Esophagus muscularis mucosa (tissue), 4 donors: Measurements from ENCODE around the gene PRKAR1A. TPM values are rescaled to one million over a fixed set of nuclear protein-coding genes. Genes with fewer than 3 reads are reported as not detected.
A peak's percentile ranks its signal among the peaks of the same experiment; 100 is the strongest.

Experiments used
- DNase-seq: peaks from one replicate; pipeline ENCODE4 v3.0.0-alpha.2; 2017; ENCODE audit errors: extremely low spot score
- H3K27ac ChIP-seq, 4 donors: fragments of 200-600 bp; sonication (generic); replicated peaks in 1 of 4; 1 replicate in 3 of 4; 2 replicates in 1 of 4; pipeline ENCODE4 v1.5.1; 2016 to 2019; ENCODE audit warnings: mild to moderate bottlenecking in 1 of 4
- H3K27me3 ChIP-seq, 4 donors: fragments of 200-600 bp; sonication (generic); one replicate each; pipeline versions ENCODE4 v1.5.1 to v1.6.0; 2016 to 2019
- H3K36me3 ChIP-seq, 4 donors: fragments of 200-600 bp; sonication (generic); one replicate each; pipeline ENCODE4 v1.5.1; 2016 to 2019
- H3K4me1 ChIP-seq, 4 donors: fragments of 200-600 bp; sonication (generic); one replicate each; pipeline ENCODE4 v1.5.1; 2016 to 2019
- H3K4me3 ChIP-seq, 4 donors: fragments of 200-600 bp; sonication (generic); 1 replicate in 2 of 4; 2 replicates in 2 of 4; pipeline ENCODE4 v1.5.1; 2016 to 2019; ENCODE audit warnings: mild to moderate bottlenecking in 4 of 4, moderate library complexity in 1 of 4
- H3K9me3 ChIP-seq, 4 donors: fragments of 200-600 bp; sonication (generic); 1 replicate in 3 of 4; 2 replicates in 1 of 4; pipeline ENCODE4 v1.5.1; 2016 to 2019
- CTCF ChIP-seq, 3 experiments: fragments of 200-600 bp in 2 of 3; fragments of 450-650 bp in 1 of 3; sonication (generic) in 2 of 3; IDR thresholded peaks; one replicate each; pipeline ENCODE4 v1.5.1; 2017 to 2019; ENCODE audit warnings: antibody characterized with exemption in 3 of 3, mild to moderate bottlenecking in 2 of 3, moderate library complexity in 1 of 3
- EP300 ChIP-seq: sonication (generic); formaldehyde crosslinking; IDR thresholded peaks from one replicate; pipeline ENCODE4 v1.6.1; 2017; ENCODE audit warnings: antibody characterized with exemption
- POLR2A ChIP-seq: fragments of 450-650 bp; IDR thresholded peaks from one replicate; pipeline ENCODE4 v1.6.1; 2017; ENCODE audit warnings: antibody characterized with exemption, moderate library complexity, mild to moderate bottlenecking, low read depth
- POLR2AphosphoS5 ChIP-seq, 2 donors: sonication (generic); formaldehyde crosslinking; IDR thresholded peaks; one replicate each; pipeline ENCODE4 v1.6.1; 2017; ENCODE audit warnings: antibody characterized with exemption in 2 of 2
- WGBS: methylation state at CpG from one replicate; pipeline ENCODE4 v1.1.5; 2018; 5-methylcytosine and 5-hydroxymethylcytosine counted together
- intact Hi-C: fragments of 100-400 bp; cut with DNase I; formaldehyde crosslinking; loops from one replicate; pipeline ENCODE4 v1.15.1; 2023
- total RNA-seq, 4 donors: library from RNA; depleted of rRNA; stranded (reverse); fragments of >200 nt; gene quantifications; one replicate each; pipeline versions ENCODE4 v1.1.0 to v1.2.1, GENCODE V29; 2016

PRKAR1A gene
- total RNA-seq, 4 donors from 2014 or later, result 179 to 311 (median 219) TPM

- TF ChIP-seq POLR2A (no peak), POLR2AphosphoS5 (IDR thresholded peaks at IDR 0.05) (no peak), CTCF (IDR thresholded peaks at IDR 0.05) (no peak)
- Histone ChIP-seq H3K36me3 (no peaks in the 10 kb centered on the region), H3K4me1 (peaks cover 13 to 37% (median 24%) of the 10 kb centered on the region in 4 donors), H3K9me3 (no peaks in the 10 kb centered on the region), H3K27me3 (peaks cover 5 to 40% (median 11%) of the 10 kb centered on the region in 4 donors), H3K27ac (peak overlapping the region; percentile 67 to 76 (median 70)), H3K4me3 (peak overlapping the region; percentile 57 to 62 (median 59))
- DNase-seq, result peak; percentile 80
- intact Hi-C loops, result no loop called here
- WGBS, result 57% methylated on average over 17 of the region's 18 CpGs
Observed at GRCh38 chr17:68599552-68600066, 87.4 kb downstream of the PRKAR1A start.

GRCh38 chr17:68600067-68600930, 88.1 kb downstream of the PRKAR1A start:
- TF ChIP-seq EP300, result no peak
- no peak for TF ChIP-seq POLR2AphosphoS5 (IDR thresholded peaks at IDR 0.05)
- no peak for TF ChIP-seq CTCF (IDR thresholded peaks at IDR 0.05)
- no peak for TF ChIP-seq POLR2A
- Histone ChIP-seq H3K4me1 (peaks cover 13 to 30% (median 24%) of the 10 kb centered on the region in 4 donors), H3K27ac (peak overlapping the region; percentile 67 to 76 (median 70)), H3K36me3 (no peaks in the 10 kb centered on the region), H3K4me3 (peak overlapping the region; percentile 57 to 62 (median 59)), H3K9me3 (no peaks in the 10 kb centered on the region), H3K27me3 (peaks cover 5 to 39% (median 11%) of the 10 kb centered on the region in 4 donors)
- intact Hi-C loops, result no loop called here
- WGBS, result 5% methylated on average over 39 of the region's 88 CpGs
- peak; percentile 88 for DNase-seq

Other genes starting within 250 kb of the PRKAR1A start
- under 1 TPM in 3 of 4 donors, not detected in 1; 0.33 to 0.42 (median 0.34) TPM for gene SLC16A6, start 221.3 kb upstream of the PRKAR1A start, total RNA-seq
- gene ARSG, start 220.9 kb upstream of the PRKAR1A start, total RNA-seq, result 1 to 10 TPM; 1.7 to 4.9 (median 2.8) TPM
- gene WIPI1, start 54.9 kb upstream of the PRKAR1A start, total RNA-seq, result 10 to 100 TPM; 27.0 to 59.4 (median 43.5) TPM
- 10 to 100 TPM in 1 of 4 donors, 1 to 10 TPM in 3; 1.7 to 21.2 (median 3.2) TPM for gene FAM20A, start 88.9 kb downstream of the PRKAR1A start, total RNA-seq